ENCODE results near the gene AGBL4. TPM values are rescaled to one million over a fixed set of nuclear protein-coding genes. Genes with fewer than 3 reads are reported as not detected.

AGBL4 gene
- total and polyA plus RNA-seq, 7 experiments from 2014 or later = 0.27 TPM; not detected in 6

DNA sequence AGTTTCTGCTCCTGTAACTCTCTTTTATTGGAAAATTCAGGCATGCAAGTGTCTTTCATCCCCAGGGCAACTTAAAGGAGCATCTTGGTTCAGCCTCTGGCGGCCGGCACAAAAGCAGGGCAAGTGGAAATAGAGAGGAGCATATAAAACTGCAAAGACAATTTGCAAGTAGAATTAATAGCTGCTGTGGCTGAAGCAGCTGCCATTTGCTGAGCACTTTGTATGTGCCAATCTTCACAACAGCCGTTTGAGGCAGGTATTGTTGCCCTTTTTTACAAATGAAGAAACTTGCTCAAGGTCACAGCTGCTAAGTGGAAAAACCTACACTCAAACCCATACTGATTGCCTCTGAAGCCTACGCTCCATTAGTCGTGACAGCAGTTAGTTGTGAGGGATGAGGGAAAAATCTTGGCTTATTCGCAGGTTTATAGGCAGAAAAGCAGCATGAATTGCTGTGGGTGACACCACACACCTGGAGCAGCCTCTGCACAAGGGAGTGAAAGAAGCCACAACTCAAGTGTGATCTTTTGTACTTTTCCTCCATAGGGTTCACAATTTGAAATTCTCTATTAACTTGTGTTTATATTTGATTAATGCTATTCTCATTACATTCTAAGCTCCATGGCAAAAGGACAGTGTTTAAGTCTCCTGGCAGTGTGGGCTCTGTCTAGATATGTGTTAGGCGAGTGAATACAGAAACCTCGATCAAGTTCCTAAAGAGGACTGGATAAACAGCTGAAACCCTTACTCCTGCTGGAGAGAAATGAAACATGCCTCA, 1148.0 kb downstream of the AGBL4 start:
- no peaks in the 10 kb centered on the region for H3K4me1 ChIP-seq (ENCODE audit: control insufficient read depth in 2 of 2, insufficient read depth in 2 of 2, low read length in 2 of 2)
- Mint-ChIP-seq H3K27ac (no peak overlapping the region), H3K4me1 (no peaks in the 10 kb centered on the region), H3K27me3 (peaks cover 0 to 25% (median 17%) of the 10 kb centered on the region in 5 donors), H3K4me3 (no peak overlapping the region), H3K36me3 (no peaks in the 10 kb centered on the region), H3K9me3 (peaks cover 0 to 2% (median 0%) of the 10 kb centered on the region in 11 donors)
- H3K27me3 ChIP-seq (ENCODE audit: control insufficient read depth in 2 of 2, insufficient read depth in 2 of 2, low read length in 2 of 2) = no peaks in the 10 kb centered on the region
- DNase-seq (no peak), ATAC-seq (no peak)
- no peaks in the 10 kb centered on the region for H3K9me3 ChIP-seq (ENCODE audit: control insufficient read depth in 2 of 3, low read length in 3 of 3)
- H3K4me3 ChIP-seq (ENCODE audit: low read length) = no peak overlapping the region
- H3K27ac ChIP-seq (ENCODE audit: low read depth, low read length) = no peak overlapping the region
- H3K36me3 ChIP-seq (ENCODE audit: control insufficient read depth in 2 of 3, insufficient read depth in 3 of 3, low read length in 3 of 3) = no peaks in the 10 kb centered on the region
- ChIA-PET POLR2A (no interaction called here), CTCF (no interaction called here)
- intact Hi-C loops (cut with micrococcal nuclease) = no loop called here

DNA sequence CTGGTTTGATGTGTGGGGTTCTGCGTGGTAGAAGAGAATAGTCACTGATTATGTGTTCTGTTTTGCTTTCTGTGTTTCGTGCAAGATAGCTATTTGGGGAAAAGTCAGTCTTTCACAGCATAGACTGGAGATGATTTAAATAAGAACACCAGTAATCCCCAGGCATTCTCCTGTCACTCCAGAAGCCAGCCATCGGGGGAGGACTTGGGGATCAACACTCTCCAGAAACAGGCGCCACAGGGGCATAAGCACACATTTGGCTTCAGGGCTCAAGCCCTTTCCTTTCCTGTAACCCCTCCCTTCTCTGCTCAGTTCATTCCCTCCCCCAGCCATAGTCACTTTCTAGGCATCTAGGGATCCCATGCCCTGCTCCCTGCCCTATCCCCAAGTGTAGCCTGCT, 1149.8 kb downstream of the AGBL4 start:
- H3K27me3 Mint-ChIP-seq = peaks cover 0 to 24% (median 15%) of the 10 kb centered on the region in 5 donors
- ATAC-seq (no peak), DNase-seq (no peak)
- H3K36me3 ChIP-seq (ENCODE audit: control insufficient read depth in 2 of 3, insufficient read depth in 3 of 3, low read length in 3 of 3) = no peaks in the 10 kb centered on the region
- H3K9me3 Mint-ChIP-seq = peaks cover 0 to 3% (median 0%) of the 10 kb centered on the region in 11 donors
- H3K36me3 Mint-ChIP-seq = no peaks in the 10 kb centered on the region
- no peaks in the 10 kb centered on the region for H3K9me3 ChIP-seq (ENCODE audit: control insufficient read depth in 2 of 3, low read length in 3 of 3)
- intact Hi-C loops (cut with micrococcal nuclease) = no loop called here
- no peaks in the 10 kb centered on the region for H3K27me3 ChIP-seq (ENCODE audit: control insufficient read depth in 2 of 2, insufficient read depth in 2 of 2, low read length in 2 of 2)
- H3K27ac Mint-ChIP-seq = no peak overlapping the region
- no peak overlapping the region for H3K4me3 ChIP-seq (ENCODE audit: low read length)
- ChIA-PET CTCF (no interaction called here), POLR2A (no interaction called here)
- H3K4me1 ChIP-seq (ENCODE audit: control insufficient read depth in 2 of 2, insufficient read depth in 2 of 2, low read length in 2 of 2) = no peaks in the 10 kb centered on the region
- H3K4me1 Mint-ChIP-seq = no peaks in the 10 kb centered on the region
- H3K27ac ChIP-seq (ENCODE audit: low read depth, low read length) = no peak overlapping the region
- no peak overlapping the region for H3K4me3 Mint-ChIP-seq

DNA sequence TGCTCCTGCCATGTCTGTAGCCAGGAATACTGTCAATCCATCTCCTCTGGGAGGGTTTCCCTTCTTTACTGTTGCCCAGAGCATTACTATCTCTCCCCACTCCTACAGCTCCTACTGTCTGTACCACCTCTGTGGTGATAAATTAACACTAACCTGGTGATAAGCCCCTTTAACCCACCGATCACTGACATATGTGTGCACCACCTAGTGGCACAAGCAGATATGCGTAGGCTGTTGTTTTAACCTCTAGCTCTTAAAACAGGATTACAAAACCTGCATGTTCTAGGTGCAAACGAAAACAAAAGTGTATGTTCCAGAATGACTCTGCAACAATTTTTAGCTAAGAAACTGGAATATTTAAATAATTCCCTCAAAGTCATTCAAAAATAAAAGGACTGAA, 1153.2 kb downstream of the AGBL4 start:
- Histone ChIP-seq H3K27me3 (ENCODE audit: control insufficient read depth in 2 of 2, insufficient read depth in 2 of 2, low read length in 2 of 2) (no peaks in the 10 kb centered on the region), H3K4me3 (ENCODE audit: low read length) (no peak overlapping the region), H3K27ac (ENCODE audit: low read depth, low read length) (no peak overlapping the region), H3K4me1 (ENCODE audit: control insufficient read depth in 2 of 2, insufficient read depth in 2 of 2, low read length in 2 of 2) (no peaks in the 10 kb centered on the region), H3K36me3 (ENCODE audit: control insufficient read depth in 2 of 3, insufficient read depth in 3 of 3, low read length in 3 of 3) (no peaks in the 10 kb centered on the region), H3K9me3 (ENCODE audit: control insufficient read depth in 2 of 3, low read length in 3 of 3) (no peaks in the 10 kb centered on the region)
- Mint-ChIP-seq H3K27me3 (peaks cover 0 to 34% (median 14%) of the 10 kb centered on the region in 5 donors), H3K36me3 (no peaks in the 10 kb centered on the region), H3K4me1 (no peaks in the 10 kb centered on the region), H3K27ac (no peak overlapping the region), H3K9me3 (peaks cover 0 to 3% (median 0%) of the 10 kb centered on the region in 11 donors), H3K4me3 (no peak overlapping the region)
- CTCF ChIA-PET = no interaction called here
- intact Hi-C loops (cut with micrococcal nuclease) = no loop called here
- POLR2A ChIA-PET = no interaction called here
- ATAC-seq (no peak), DNase-seq (peak in 1 of 9 donors; percentile 2)

DNA sequence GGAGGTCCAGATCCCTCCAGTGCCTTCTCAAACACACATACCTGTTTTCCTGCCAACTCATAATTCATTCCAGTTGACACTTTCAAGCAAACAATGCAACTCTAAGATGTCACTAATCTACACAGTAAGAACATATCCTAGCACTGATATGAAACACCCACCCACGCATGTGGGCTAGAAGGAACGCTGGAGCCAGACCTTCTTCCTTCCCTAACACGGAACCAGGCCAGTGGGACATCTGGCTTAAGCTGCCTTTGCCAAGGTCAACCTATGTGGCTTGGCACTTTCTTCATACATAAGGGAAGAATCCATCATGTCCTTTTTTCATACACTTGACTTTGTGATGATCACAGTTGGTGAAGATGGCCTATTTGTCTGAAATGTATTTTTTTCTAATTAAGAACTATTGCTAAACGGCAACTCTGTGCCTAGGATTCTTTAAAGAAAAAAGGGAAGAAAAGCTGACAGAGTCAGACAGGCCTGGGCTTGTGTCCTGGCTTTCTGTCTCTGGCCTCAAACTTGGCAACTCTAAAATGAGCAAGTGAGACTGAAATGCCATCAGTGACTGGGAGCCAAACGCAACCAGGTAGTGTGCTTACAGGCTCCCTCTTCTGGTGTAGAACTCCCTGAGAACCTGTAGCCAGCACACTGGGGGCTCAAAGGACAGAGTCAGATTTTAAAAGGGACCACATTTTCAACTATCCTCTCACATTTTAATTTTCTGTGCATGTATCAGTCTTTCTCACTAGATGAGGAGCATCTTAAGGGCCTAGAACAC, 1154.4 kb downstream of the AGBL4 start:
- Histone ChIP-seq H3K36me3 (ENCODE audit: control insufficient read depth in 2 of 3, insufficient read depth in 3 of 3, low read length in 3 of 3) (no peaks in the 10 kb centered on the region), H3K4me1 (ENCODE audit: control insufficient read depth in 2 of 2, insufficient read depth in 2 of 2, low read length in 2 of 2) (no peaks in the 10 kb centered on the region), H3K9me3 (ENCODE audit: control insufficient read depth in 2 of 3, low read length in 3 of 3) (no peaks in the 10 kb centered on the region), H3K4me3 (ENCODE audit: low read length) (no peak overlapping the region), H3K27ac (ENCODE audit: low read depth, low read length) (no peak overlapping the region), H3K27me3 (ENCODE audit: control insufficient read depth in 2 of 2, insufficient read depth in 2 of 2, low read length in 2 of 2) (no peaks in the 10 kb centered on the region)
- DNase-seq (no peak), ATAC-seq (no peak)
- CTCF ChIA-PET = no interaction called here
- intact Hi-C loops (cut with micrococcal nuclease) = loop anchor here in 1 of 2 donors (5.0 kb wide), 1 partner anchor 37 kb away; no protein-coding TSS in a partner anchor
- peaks cover 0 to 3% (median 0%) of the 10 kb centered on the region in 11 donors for H3K9me3 Mint-ChIP-seq
- no peak overlapping the region for H3K4me3 Mint-ChIP-seq
- H3K27me3 Mint-ChIP-seq = peaks cover 0 to 31% (median 10%) of the 10 kb centered on the region in 5 donors
- POLR2A ChIA-PET = no interaction called here
- no peaks in the 10 kb centered on the region for H3K36me3 Mint-ChIP-seq
- H3K4me1 Mint-ChIP-seq = no peaks in the 10 kb centered on the region
- H3K27ac Mint-ChIP-seq = no peak overlapping the region

DNA sequence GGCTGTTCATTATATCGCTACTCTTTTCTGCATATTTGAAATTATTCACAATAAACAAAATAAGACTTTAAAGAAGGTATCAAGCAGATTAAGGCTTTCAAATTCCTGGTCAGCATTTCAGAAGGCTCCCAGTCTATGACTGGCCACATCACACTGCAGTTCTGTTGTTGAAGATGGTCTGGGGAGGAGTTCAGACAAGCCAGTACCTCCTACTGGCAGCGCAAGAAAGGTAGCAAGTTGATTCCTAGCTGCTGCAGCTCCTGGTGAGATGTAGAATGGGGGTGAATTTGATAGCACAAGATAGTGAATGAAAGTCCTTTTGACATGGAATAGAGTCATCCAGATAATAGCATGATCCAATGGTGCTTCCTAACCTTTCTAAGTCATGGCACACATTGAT, 1158.8 kb downstream of the AGBL4 start:
- Mint-ChIP-seq H3K27me3 (peaks cover 3 to 35% (median 10%) of the 10 kb centered on the region in 5 donors), H3K4me3 (no peak overlapping the region), H3K4me1 (no peaks in the 10 kb centered on the region), H3K27ac (no peak overlapping the region), H3K36me3 (no peaks in the 10 kb centered on the region), H3K9me3 (peaks cover 0 to 21% (median 12%) of the 10 kb centered on the region in 11 donors)
- ATAC-seq = no peak
- no peaks in the 10 kb centered on the region for H3K4me1 ChIP-seq (ENCODE audit: control insufficient read depth in 2 of 2, insufficient read depth in 2 of 2, low read length in 2 of 2)
- H3K9me3 ChIP-seq (ENCODE audit: control insufficient read depth in 2 of 3, low read length in 3 of 3) = no peaks in the 10 kb centered on the region
- ChIA-PET POLR2A (no interaction called here), CTCF (no interaction called here)
- DNase-seq = no peak
- H3K27ac ChIP-seq (ENCODE audit: low read depth, low read length) = no peak overlapping the region
- no peaks in the 10 kb centered on the region for H3K27me3 ChIP-seq (ENCODE audit: control insufficient read depth in 2 of 2, insufficient read depth in 2 of 2, low read length in 2 of 2)
- intact Hi-C loops (cut with micrococcal nuclease) = loop anchor here in 1 of 2 donors (5.0 kb wide), 1 partner anchor 33 kb away; no protein-coding TSS in a partner anchor
- H3K4me3 ChIP-seq (ENCODE audit: low read length) = no peak overlapping the region
- H3K36me3 ChIP-seq (ENCODE audit: control insufficient read depth in 2 of 3, insufficient read depth in 3 of 3, low read length in 3 of 3) = no peaks in the 10 kb centered on the region

DNA sequence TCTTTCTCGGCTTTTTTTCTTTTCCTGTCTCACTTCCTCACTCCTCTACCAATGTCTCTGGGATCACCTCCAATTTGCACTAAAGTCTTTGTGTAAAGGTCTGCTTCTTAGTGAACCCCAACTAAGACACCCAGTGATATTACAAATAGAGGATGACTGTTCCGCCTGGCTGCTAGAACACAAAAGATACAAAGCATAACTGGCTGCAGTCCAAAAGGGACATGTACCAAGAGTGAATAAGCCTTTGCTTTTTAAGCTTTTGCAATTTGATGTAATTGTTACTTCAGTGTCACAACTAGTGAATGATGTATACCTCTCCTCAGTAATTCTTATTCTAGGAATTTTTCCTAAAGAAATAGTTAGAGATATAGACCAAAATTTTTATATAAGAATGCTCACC, 1164.3 kb downstream of the AGBL4 start:
- Mint-ChIP-seq H3K27ac (no peak overlapping the region), H3K9me3 (peaks cover 0 to 25% (median 12%) of the 10 kb centered on the region in 11 donors), H3K4me3 (no peak overlapping the region), H3K36me3 (peaks cover 0 to 4% (median 0%) of the 10 kb centered on the region in 5 donors), H3K4me1 (no peaks in the 10 kb centered on the region), H3K27me3 (peaks cover 8 to 39% (median 20%) of the 10 kb centered on the region in 5 donors)
- DNase-seq (no peak), ATAC-seq (no peak)
- no peaks in the 10 kb centered on the region for H3K9me3 ChIP-seq (ENCODE audit: control insufficient read depth in 2 of 3, low read length in 3 of 3)
- no peaks in the 10 kb centered on the region for H3K4me1 ChIP-seq (ENCODE audit: control insufficient read depth in 2 of 2, insufficient read depth in 2 of 2, low read length in 2 of 2)
- ChIA-PET CTCF (interaction anchor here (0.9 kb wide), 1 partner anchor 21 kb away, joined by 3 read pairs; no protein-coding TSS in a partner anchor), POLR2A (no interaction called here)
- H3K27me3 ChIP-seq (ENCODE audit: control insufficient read depth in 2 of 2, insufficient read depth in 2 of 2, low read length in 2 of 2) = no peaks in the 10 kb centered on the region
- no peaks in the 10 kb centered on the region for H3K36me3 ChIP-seq (ENCODE audit: control insufficient read depth in 2 of 3, insufficient read depth in 3 of 3, low read length in 3 of 3)
- H3K27ac ChIP-seq (ENCODE audit: low read depth, low read length) = no peak overlapping the region
- H3K4me3 ChIP-seq (ENCODE audit: low read length) = no peak overlapping the region
- intact Hi-C loops (cut with micrococcal nuclease) = no loop called here

Data from naive thymus-derived CD4-positive, alpha-beta T cell (primary cell).